T-cell (primary cell): Measurements from ENCODE around the gene DST. TPM values are rescaled to one million over a fixed set of nuclear protein-coding genes. Genes with fewer than 3 reads are reported as not detected.

Experiments
- ATAC-seq, 4 experiments: fragments of 200-7000 bp in 3 of 4; fragments of 150-1000 bp in 1 of 4; cut with Tn5 transposase; replicated peaks in 1 of 4; 1 replicate in 3 of 4; 2 replicates in 1 of 4; pipeline ENCODE4 v1.10.0; 2021; ENCODE audit warnings: moderate library complexity in 3 of 4, mild to moderate bottlenecking in 2 of 4, moderate number of reproducible peaks in 1 of 4
- CTCF ChIA-PET, 2 donors: fragments of 300-600 bp; sonication (Branson Sonifier 250); formaldehyde crosslinking; loops; one replicate each; lab custom pipeline; 2022; ENCODE audit warnings: antibody characterized with exemption in 2 of 2; lab: Charles Lee
- POLR2A ChIA-PET, 2 donors: fragments of 300-600 bp; sonication (Branson Sonifier 250); formaldehyde crosslinking; loops; one replicate each; lab custom pipeline; 2022; ENCODE audit warnings: antibody characterized with exemption in 2 of 2; lab: Charles Lee
- DNase-seq, 35 experiments: peaks; one replicate each; pipeline versions ENCODE4 v3.0.0 to v3.0.0-alpha.2; 2013 to 2023
- H3K27ac ChIP-seq: one replicate; pipeline ENCODE4 v1.5.1; 2013; ENCODE audit warnings: low read length
- H3K27me3 ChIP-seq, 2 experiments: replicated peaks in 1 of 2; 1 replicate in 1 of 2; 2 replicates in 1 of 2; pipeline versions ENCODE4 v1.6.1 to v1.7.0; 2013; ENCODE audit warnings: low read length in 1 of 2, mixed read lengths in 1 of 2; ENCODE audit not compliant: control insufficient read depth in 2 of 2, insufficient read depth in 2 of 2; ENCODE audit errors: extremely low read depth in 1 of 2
- H3K36me3 ChIP-seq, 2 donors: 1 replicate in 1 of 2; 2 replicates in 1 of 2; pipeline versions ENCODE4 v1.6.1 to v1.7.0; 2013; ENCODE audit warnings: low read length in 1 of 2; ENCODE audit not compliant: control insufficient read depth in 2 of 2, insufficient read depth in 1 of 2; ENCODE audit errors: extremely low read depth in 1 of 2
- H3K4me1 ChIP-seq, 2 experiments: 1 replicate in 1 of 2; 2 replicates in 1 of 2; pipeline versions ENCODE4 v1.6.1 to v1.7.0; 2013; ENCODE audit warnings: low read length in 2 of 2, mixed read lengths in 1 of 2; ENCODE audit not compliant: insufficient read depth in 2 of 2, control insufficient read depth in 1 of 2; ENCODE audit errors: extremely low read depth in 1 of 2
- H3K4me3 ChIP-seq, 2 donors: 1 replicate in 1 of 2; 2 replicates in 1 of 2; pipeline versions ENCODE4 v1.5.1 to v1.7.0; 2013; ENCODE audit warnings: mild to moderate bottlenecking in 2 of 2, low read length in 1 of 2, moderate library complexity in 1 of 2; ENCODE audit not compliant: control insufficient read depth in 1 of 2; ENCODE audit errors: extremely low read depth in 1 of 2
- H3K9me3 ChIP-seq: 2 replicates; pipeline ENCODE4 v1.7.0; 2013
- H3K27ac Mint-ChIP-seq, 2 donors: one replicate each; pipeline ENCODE4 v1.8.0; 2020 to 2021; ENCODE audit warnings: mild to moderate bottlenecking in 2 of 2, mixed read lengths in 2 of 2
- H3K27me3 Mint-ChIP-seq, 2 donors: one replicate each; pipeline ENCODE4 v1.8.0; 2021 to 2022; ENCODE audit warnings: mixed read lengths in 2 of 2
- H3K36me3 Mint-ChIP-seq: one replicate; pipeline ENCODE4 v1.8.0; 2021; ENCODE audit warnings: mixed read lengths
- H3K4me1 Mint-ChIP-seq, 3 donors: one replicate each; pipeline ENCODE4 v1.8.0; 2020 to 2022; ENCODE audit warnings: mixed read lengths in 3 of 3, mild to moderate bottlenecking in 1 of 3
- H3K4me3 Mint-ChIP-seq, 3 donors: one replicate each; pipeline ENCODE4 v1.8.0; 2020 to 2022; ENCODE audit warnings: mild to moderate bottlenecking in 3 of 3, mixed read lengths in 3 of 3, moderate library complexity in 3 of 3
- H3K9me3 Mint-ChIP-seq, 3 donors: one replicate each; pipeline ENCODE4 v1.8.0; 2020 to 2022; ENCODE audit warnings: mixed read lengths in 3 of 3
- WGBS: methylation state at CpG from one replicate; pipeline ENCODE4 v1.1.5; 2013; ENCODE audit warnings: missing lambda C conversion rate; ENCODE audit not compliant: insufficient coverage; 5-methylcytosine and 5-hydroxymethylcytosine counted together
- total RNA-seq, 35 experiments: library from RNA in 6 of 35; stranded (reverse) in 6 of 35; fragments of 120-200 nt in 1 of 35; gene quantifications; one replicate each; pipeline versions ENCODE4 v1.2.1 to v1.2.4 and lab custom pipeline; 2013 to 2026

Gene DST
- total RNA-seq, 5 donors from 2014 or later (not counting 1 experiment from before 2014, with no cell fraction given): 3.1 to 12.1 (median 7.4) TPM

GRCh38 chr6:56437171-56437900 lies 205.4 kb downstream of the DST start:
- H3K27me3 Mint-ChIP-seq: peaks cover 0 to 18% of the 10 kb centered on the region in 2 donors
- H3K9me3 Mint-ChIP-seq: peaks cover 0 to 8% (median 7%) of the 10 kb centered on the region in 3 donors
- no peaks in the 10 kb centered on the region for H3K27me3 ChIP-seq
- ATAC-seq (no peak), DNase-seq (no peak)
- H3K27ac ChIP-seq: no peak overlapping the region
- H3K27ac Mint-ChIP-seq: no peak overlapping the region
- CTCF ChIA-PET: no interaction called here
- H3K4me1 Mint-ChIP-seq: no peaks in the 10 kb centered on the region
- no peaks in the 10 kb centered on the region for H3K36me3 Mint-ChIP-seq
- no peaks in the 10 kb centered on the region for H3K9me3 ChIP-seq
- POLR2A ChIA-PET: no interaction called here
- H3K4me1 ChIP-seq: no peaks in the 10 kb centered on the region
- H3K4me3 Mint-ChIP-seq: no peak overlapping the region
- no peaks in the 10 kb centered on the region for H3K36me3 ChIP-seq
- WGBS: no CpG with 5 or more reads among the region's 5 CpGs
- no peak overlapping the region for H3K4me3 ChIP-seq

- ATAC-seq (no peak), DNase-seq (no peak)
- Histone ChIP-seq H3K4me1 (no peaks in the 10 kb centered on the region), H3K36me3 (no peaks in the 10 kb centered on the region), H3K4me3 (no peak overlapping the region), H3K27me3 (no peaks in the 10 kb centered on the region), H3K9me3 (no peaks in the 10 kb centered on the region), H3K27ac (no peak overlapping the region)
- Mint-ChIP-seq H3K27ac (no peak overlapping the region), H3K36me3 (no peaks in the 10 kb centered on the region), H3K4me1 (no peaks in the 10 kb centered on the region), H3K9me3 (peaks cover 0 to 8% (median 7%) of the 10 kb centered on the region in 3 donors), H3K4me3 (no peak overlapping the region), H3K27me3 (peaks cover 0 to 18% of the 10 kb centered on the region in 2 donors)
- 67% methylated on average over 3 of the region's 4 CpGs for WGBS
- ChIA-PET CTCF (no interaction called here), POLR2A (no interaction called here)
These were observed 206.9 kb downstream of the DST start for GRCh38 chr6:56435754-56436153.

GRCh38 chr6:56435326-56435725 lies 207.4 kb downstream of the DST start:
- Histone ChIP-seq H3K36me3 (no peaks in the 10 kb centered on the region), H3K4me3 (no peak overlapping the region), H3K9me3 (no peaks in the 10 kb centered on the region), H3K4me1 (no peaks in the 10 kb centered on the region), H3K27me3 (no peaks in the 10 kb centered on the region), H3K27ac (no peak overlapping the region)
- H3K9me3 Mint-ChIP-seq: peaks cover 0 to 8% (median 7%) of the 10 kb centered on the region in 3 donors
- POLR2A ChIA-PET: no interaction called here
- H3K27ac Mint-ChIP-seq: no peak overlapping the region
- H3K36me3 Mint-ChIP-seq: no peaks in the 10 kb centered on the region
- CTCF ChIA-PET: no interaction called here
- WGBS: no CpG with 5 or more reads among the region's 2 CpGs
- DNase-seq (no peak), ATAC-seq (no peak)
- H3K27me3 Mint-ChIP-seq: peaks cover 0 to 18% of the 10 kb centered on the region in 2 donors
- H3K4me3 Mint-ChIP-seq: no peak overlapping the region
- no peaks in the 10 kb centered on the region for H3K4me1 Mint-ChIP-seq

- Histone ChIP-seq H3K4me1 (no peaks in the 10 kb centered on the region), H3K9me3 (no peaks in the 10 kb centered on the region), H3K36me3 (no peaks in the 10 kb centered on the region), H3K27ac (no peak overlapping the region), H3K4me3 (no peak overlapping the region), H3K27me3 (no peaks in the 10 kb centered on the region)
- Mint-ChIP-seq H3K4me1 (no peaks in the 10 kb centered on the region), H3K9me3 (peaks cover 0 to 8% (median 4%) of the 10 kb centered on the region in 3 donors), H3K4me3 (no peak overlapping the region), H3K27ac (no peak overlapping the region), H3K27me3 (peaks cover 0 to 18% of the 10 kb centered on the region in 2 donors), H3K36me3 (no peaks in the 10 kb centered on the region)
- ChIA-PET POLR2A (no interaction called here), CTCF (no interaction called here)
- DNase-seq (no peak), ATAC-seq (no peak)
- WGBS: no CpG with 5 or more reads among the region's 2 CpGs
These were observed 208.1 kb downstream of the DST start for GRCh38 chr6:56434606-56435005.

GRCh38 chr6:56433119-56433518 lies 209.6 kb downstream of the DST start:
- Mint-ChIP-seq H3K36me3 (no peaks in the 10 kb centered on the region), H3K27me3 (peaks cover 0 to 18% of the 10 kb centered on the region in 2 donors), H3K4me3 (no peak overlapping the region), H3K9me3 (peaks cover 0 to 5% (median 0%) of the 10 kb centered on the region in 3 donors), H3K4me1 (no peaks in the 10 kb centered on the region), H3K27ac (no peak overlapping the region)
- Histone ChIP-seq H3K9me3 (no peaks in the 10 kb centered on the region), H3K36me3 (no peaks in the 10 kb centered on the region), H3K27me3 (no peaks in the 10 kb centered on the region), H3K4me1 (no peaks in the 10 kb centered on the region), H3K27ac (no peak overlapping the region), H3K4me3 (no peak overlapping the region)
- WGBS: 92% methylated on average over 15 of the region's 36 CpGs
- ChIA-PET POLR2A (no interaction called here), CTCF (no interaction called here)
- no peak for ATAC-seq
- no peak for DNase-seq

- POLR2A ChIA-PET: no interaction called here
- Mint-ChIP-seq H3K4me1 (no peaks in the 10 kb centered on the region), H3K9me3 (peaks cover 0 to 5% (median 0%) of the 10 kb centered on the region in 3 donors), H3K36me3 (no peaks in the 10 kb centered on the region), H3K27ac (no peak overlapping the region), H3K4me3 (no peak overlapping the region), H3K27me3 (peaks cover 0 to 16% of the 10 kb centered on the region in 2 donors)
- DNase-seq (no peak), ATAC-seq (no peak)
- Histone ChIP-seq H3K27ac (no peak overlapping the region), H3K4me3 (no peak overlapping the region), H3K36me3 (no peaks in the 10 kb centered on the region), H3K4me1 (no peaks in the 10 kb centered on the region), H3K27me3 (no peaks in the 10 kb centered on the region), H3K9me3 (no peaks in the 10 kb centered on the region)
- CTCF ChIA-PET: no interaction called here
- WGBS: 94% methylated on average over 24 of the region's 24 CpGs
These were observed 210.5 kb downstream of the DST start for GRCh38 chr6:56432194-56432593.
